Measurements from ENCODE around the gene ZHX3.

ZHX3 gene

GRCh38 chr20:41180599-41181333 is 136.8 kb downstream of the ZHX3 start:
- DNase-seq (ENCODE audit: low read depth): no peak
- no peak overlapping the region for H3K4me3 ChIP-seq (ENCODE audit: low read depth, low read length)
- TF ChIP-seq POLR2A (IDR thresholded peaks at IDR 0.05; ENCODE audit: extremely low read depth, insufficient read length) (no peak), CTCF (IDR thresholded peaks at IDR 0.05; ENCODE audit: low read depth, low read length) (no peak), MAX (IDR thresholded peaks at IDR 0.05; ENCODE audit: low read depth, low read length) (no peak)

- no peak for DNase-seq (ENCODE audit: low read depth)
- no peak for TF ChIP-seq CTCF (IDR thresholded peaks at IDR 0.05; ENCODE audit: low read depth, low read length)
- TF ChIP-seq MAX (IDR thresholded peaks at IDR 0.05; ENCODE audit: low read depth, low read length): no peak
- no peak for TF ChIP-seq POLR2A (IDR thresholded peaks at IDR 0.05; ENCODE audit: extremely low read depth, insufficient read length)
- TF ChIP-seq MYC (IDR thresholded peaks at IDR 0.05; ENCODE audit: low read depth, low read length): no peak
- H3K4me3 ChIP-seq (ENCODE audit: low read depth, low read length): no peak overlapping the region
Measured at GRCh38 chr20:41179961-41180360, 137.6 kb downstream of the ZHX3 start.

- DNase-seq (ENCODE audit: low read depth): no peak
- TF ChIP-seq MYC (IDR thresholded peaks at IDR 0.05; ENCODE audit: low read depth, low read length): no peak
- no peak for TF ChIP-seq MAX (IDR thresholded peaks at IDR 0.05; ENCODE audit: low read depth, low read length)
- no peak for TF ChIP-seq POLR2A (IDR thresholded peaks at IDR 0.05; ENCODE audit: extremely low read depth, insufficient read length)
- TF ChIP-seq CTCF (IDR thresholded peaks at IDR 0.05; ENCODE audit: low read depth, low read length): no peak
- H3K4me3 ChIP-seq (ENCODE audit: low read depth, low read length): no peak overlapping the region
Measured at GRCh38 chr20:41178904-41179432, 138.6 kb downstream of the ZHX3 start.

- H3K4me3 ChIP-seq (ENCODE audit: low read depth, low read length): no peak overlapping the region
- TF ChIP-seq MYC (IDR thresholded peaks at IDR 0.05; ENCODE audit: low read depth, low read length): no peak
- no peak for TF ChIP-seq CTCF (IDR thresholded peaks at IDR 0.05; ENCODE audit: low read depth, low read length)
- no peak for TF ChIP-seq POLR2A (IDR thresholded peaks at IDR 0.05; ENCODE audit: extremely low read depth, insufficient read length)
- TF ChIP-seq MAX (IDR thresholded peaks at IDR 0.05; ENCODE audit: low read depth, low read length): no peak
- DNase-seq (ENCODE audit: low read depth): no peak
Measured at GRCh38 chr20:41178495-41178894, 139.0 kb downstream of the ZHX3 start.

GRCh38 chr20:41177636-41178035 is 139.9 kb downstream of the ZHX3 start:
- TF ChIP-seq MYC (IDR thresholded peaks at IDR 0.05; ENCODE audit: low read depth, low read length): no peak
- TF ChIP-seq CTCF (IDR thresholded peaks at IDR 0.05; ENCODE audit: low read depth, low read length): no peak
- no peak for TF ChIP-seq MAX (IDR thresholded peaks at IDR 0.05; ENCODE audit: low read depth, low read length)
- TF ChIP-seq POLR2A (IDR thresholded peaks at IDR 0.05; ENCODE audit: extremely low read depth, insufficient read length): no peak
- H3K4me3 ChIP-seq (ENCODE audit: low read depth, low read length): no peak overlapping the region
- no peak for DNase-seq (ENCODE audit: low read depth)
